ENCODE data around the gene GMPPA.

GMPPA gene

GRCh38 chr2:219555956-219556355 lies 57.3 kb downstream of the GMPPA start:
- TF ChIP-seq, protein P1, sequence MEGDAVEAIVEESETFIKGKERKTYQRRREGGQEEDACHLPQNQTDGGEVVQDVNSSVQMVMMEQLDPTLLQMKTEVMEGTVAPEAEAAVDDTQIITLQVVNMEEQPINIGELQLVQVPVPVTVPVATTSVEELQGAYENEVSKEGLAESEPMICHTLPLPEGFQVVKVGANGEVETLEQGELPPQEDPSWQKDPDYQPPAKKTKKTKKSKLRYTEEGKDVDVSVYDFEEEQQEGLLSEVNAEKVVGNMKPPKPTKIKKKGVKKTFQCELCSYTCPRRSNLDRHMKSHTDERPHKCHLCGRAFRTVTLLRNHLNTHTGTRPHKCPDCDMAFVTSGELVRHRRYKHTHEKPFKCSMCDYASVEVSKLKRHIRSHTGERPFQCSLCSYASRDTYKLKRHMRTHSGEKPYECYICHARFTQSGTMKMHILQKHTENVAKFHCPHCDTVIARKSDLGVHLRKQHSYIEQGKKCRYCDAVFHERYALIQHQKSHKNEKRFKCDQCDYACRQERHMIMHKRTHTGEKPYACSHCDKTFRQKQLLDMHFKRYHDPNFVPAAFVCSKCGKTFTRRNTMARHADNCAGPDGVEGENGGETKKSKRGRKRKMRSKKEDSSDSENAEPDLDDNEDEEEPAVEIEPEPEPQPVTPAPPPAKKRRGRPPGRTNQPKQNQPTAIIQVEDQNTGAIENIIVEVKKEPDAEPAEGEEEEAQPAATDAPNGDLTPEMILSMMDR (conservative IDR thresholded peaks at IDR 0.05), result no peak
- H3K27ac ChIP-seq, result no peak overlapping the region

GRCh38 chr2:219556413-219556812 lies 57.7 kb downstream of the GMPPA start:
- no peak overlapping the region for H3K27ac ChIP-seq
- TF ChIP-seq, protein P1 (conservative IDR thresholded peaks at IDR 0.05), result no peak
